H1 (cell line): ENCODE results near the gene CELSR3. TPM values are rescaled to one million over a fixed set of nuclear protein-coding genes. Genes with fewer than 3 reads are reported as not detected.

ENCODE experiments used
- CTCF ChIA-PET: fragments of 300-600 bp; sonication (Branson Sonifier 250); formaldehyde crosslinking; loops from one replicate; lab custom pipeline; 2021; ENCODE audit not compliant: partially characterized antibody; lab: Charles Lee
- POLR2A ChIA-PET: fragments of 300-600 bp; sonication (Branson Sonifier 250); formaldehyde crosslinking; loops from one replicate; lab custom pipeline; 2021; ENCODE audit warnings: inconsistent platforms; ENCODE audit not compliant: partially characterized antibody; lab: Charles Lee
- DNase-seq, 2 experiments: peaks; one replicate each; pipeline versions ENCODE4 v3.0.0 to v3.0.0-alpha.2; 2010 to 2022; ENCODE audit warnings: low spot score in 2 of 2, low read depth in 1 of 2, mixed read lengths in 1 of 2
- FAIRE-seq: peaks from 2 replicates; lab custom pipeline; 2011; peaks lifted over from hg19 to GRCh38; lab: Jason Lieb, UNC
- H2AFZ ChIP-seq: 2 replicates; pipeline ENCODE4 v1.8.1; 2012; ENCODE audit warnings: low read length, inconsistent platforms
- H2AK5ac ChIP-seq: 2 replicates; pipeline ENCODE4 v1.6.1; 2013; ENCODE audit warnings: low read depth, low read length
- H2BK120ac ChIP-seq: replicated peaks from 2 replicates; pipeline ENCODE3; 2013; ENCODE audit warnings: low read depth, low read length, inconsistent platforms
- H2BK12ac ChIP-seq: 2 replicates; pipeline ENCODE4 v1.6.1; 2013; ENCODE audit warnings: low read depth, low read length
- H2BK15ac ChIP-seq: 2 replicates; pipeline ENCODE4 v1.6.1; 2013; ENCODE audit warnings: low read length
- H2BK20ac ChIP-seq: 2 replicates; pipeline ENCODE4 v1.6.1; 2013; ENCODE audit warnings: low read length
- H2BK5ac ChIP-seq: 2 replicates; pipeline ENCODE4 v1.6.1; 2013; ENCODE audit warnings: low read depth, low read length
- H3K14ac ChIP-seq: 2 replicates; pipeline ENCODE4 v1.6.1; 2013; ENCODE audit warnings: inconsistent platforms; ENCODE audit not compliant: insufficient read length
- H3K18ac ChIP-seq: 2 replicates; pipeline ENCODE4 v1.6.1; 2013; ENCODE audit warnings: low read length; ENCODE audit errors: extremely low read depth
- H3K23ac ChIP-seq: 2 replicates; pipeline ENCODE4 v1.6.1; 2013; ENCODE audit warnings: inconsistent platforms; ENCODE audit not compliant: insufficient read length
- H3K23me2 ChIP-seq: 2 replicates; pipeline ENCODE4 v1.6.1; 2013; ENCODE audit warnings: low read depth, low read length
- H3K27ac ChIP-seq: 2 replicates; pipeline ENCODE4 v1.6.1; 2011; ENCODE audit warnings: low read depth, low read length, inconsistent platforms
- H3K27me3 ChIP-seq, 4 experiments: replicated peaks in 1 of 4; 1 replicate in 1 of 4; 2 replicates in 3 of 4; pipeline versions ENCODE4 v1.6.1 to v1.8.1; 2011 to 2013; ENCODE audit warnings: low read length in 3 of 4, mild to moderate bottlenecking in 3 of 4, inconsistent platforms in 2 of 4, mixed read lengths in 2 of 4, moderate library complexity in 1 of 4; ENCODE audit not compliant: control insufficient read depth in 3 of 4, insufficient read depth in 3 of 4; ENCODE audit errors: extremely low read depth in 1 of 4
- H3K36me3 ChIP-seq, 4 experiments: 2 replicates each; pipeline versions ENCODE4 v1.6.1 to v1.8.1; 2011 to 2013; ENCODE audit warnings: mild to moderate bottlenecking in 4 of 4, low read length in 3 of 4, moderate library complexity in 2 of 4, control low read depth in 1 of 4, inconsistent platforms in 1 of 4; ENCODE audit not compliant: insufficient read depth in 4 of 4, control insufficient read depth in 2 of 4
- H3K4ac ChIP-seq: replicated peaks from 2 replicates; pipeline ENCODE3; 2013; ENCODE audit warnings: low read length, low read depth, mixed read lengths, inconsistent platforms; ENCODE audit not compliant: insufficient read length
- H3K4me1 ChIP-seq, 4 experiments: replicated peaks in 1 of 4; 1 replicate in 1 of 4; 2 replicates in 3 of 4; pipeline versions ENCODE4 v1.6.1 to v1.8.1; 2011 to 2013; ENCODE audit warnings: low read length in 3 of 4, inconsistent platforms in 2 of 4, mixed read lengths in 1 of 4; ENCODE audit not compliant: insufficient read depth in 4 of 4, control insufficient read depth in 3 of 4
- H3K4me2 ChIP-seq, 2 experiments: 2 replicates each; pipeline versions ENCODE4 v1.6.1 to v1.8.1; 2011 to 2013; ENCODE audit warnings: low read depth in 2 of 2, low read length in 2 of 2, control low read depth in 1 of 2, inconsistent platforms in 1 of 2, mild to moderate bottlenecking in 1 of 2; ENCODE audit not compliant: insufficient read depth in 1 of 2
- H3K4me3 ChIP-seq, 4 experiments: fragments of 200-600, 300-600 bp in 1 of 4; sonication (generic), shearing (Covaris generic), sonication (Bioruptor Twin) in 1 of 4; 2 replicates each; pipeline versions ENCODE4 v1.5.1 to v1.8.1; 2011 to 2016; ENCODE audit warnings: low read length in 4 of 4, low read depth in 3 of 4, control low read depth in 2 of 4, inconsistent platforms in 2 of 4, mild to moderate bottlenecking in 2 of 4, mixed read lengths in 1 of 4, moderate library complexity in 1 of 4; ENCODE audit not compliant: insufficient read depth in 2 of 4; ENCODE audit errors: extremely low read depth in 1 of 4
- H3K56ac ChIP-seq: replicated peaks from 2 replicates; pipeline ENCODE3; 2013; ENCODE audit warnings: low read depth, mild to moderate bottlenecking, mixed read lengths, low read length, inconsistent platforms; ENCODE audit not compliant: insufficient read length
- H3K79me1 ChIP-seq: 2 replicates; pipeline ENCODE4 v1.6.1; 2013; ENCODE audit warnings: low read depth, low read length, control low read depth
- H3K79me2 ChIP-seq, 2 experiments: 2 replicates each; pipeline versions ENCODE4 v1.6.1 to v1.8.1; 2012 to 2013; ENCODE audit warnings: low read length in 2 of 2, mild to moderate bottlenecking in 2 of 2, inconsistent platforms in 1 of 2; ENCODE audit not compliant: insufficient read depth in 2 of 2, control insufficient read depth in 1 of 2
- H3K9ac ChIP-seq, 4 experiments: replicated peaks in 1 of 4; 1 replicate in 1 of 4; 2 replicates in 3 of 4; pipeline versions ENCODE4 v1.6.1 to v1.8.1; 2011 to 2013; ENCODE audit warnings: low read depth in 3 of 4, low read length in 3 of 4, control low read depth in 2 of 4, mild to moderate bottlenecking in 2 of 4, moderate library complexity in 2 of 4, inconsistent platforms in 1 of 4; ENCODE audit errors: extremely low read depth in 1 of 4
- H3K9me3 ChIP-seq, 2 experiments: 2 replicates each; pipeline versions ENCODE4 v1.6.1 to v1.8.1; 2012 to 2013; ENCODE audit warnings: mild to moderate bottlenecking in 2 of 2, moderate library complexity in 2 of 2, control low read depth in 1 of 2, inconsistent platforms in 1 of 2, low read depth in 1 of 2, low read length in 1 of 2, mixed read lengths in 1 of 2; ENCODE audit not compliant: insufficient read depth in 2 of 2
- H4K20me1 ChIP-seq, 2 experiments: replicated peaks in 1 of 2; 2 replicates each; pipeline versions ENCODE3 to v1.8.1; 2011 to 2013; ENCODE audit warnings: inconsistent platforms in 2 of 2, low read length in 2 of 2, mild to moderate bottlenecking in 1 of 2; ENCODE audit not compliant: insufficient read depth in 2 of 2, control insufficient read depth in 1 of 2
- H4K5ac ChIP-seq: 2 replicates; pipeline ENCODE4 v1.6.1; 2013; ENCODE audit warnings: low read length, low read depth, mixed read lengths, inconsistent platforms; ENCODE audit not compliant: insufficient read length
- H4K8ac ChIP-seq: 2 replicates; pipeline ENCODE4 v1.8.0; 2013; ENCODE audit warnings: mild to moderate bottlenecking, moderate library complexity, low read length, inconsistent platforms; ENCODE audit not compliant: insufficient read depth; ENCODE audit errors: extremely low read depth
- H4K91ac ChIP-seq: replicated peaks from 2 replicates; pipeline ENCODE3; 2013; ENCODE audit warnings: low read length, mixed read lengths, inconsistent platforms; ENCODE audit not compliant: insufficient read length
- ASH2L ChIP-seq: fragments of 200-600, 300-600 bp; sonication (generic); IDR thresholded peaks from one replicate; pipeline ENCODE4 v1.7.1; 2017; ENCODE audit warnings: low read length
- ATF2 ChIP-seq: IDR thresholded peaks from 2 replicates; pipeline ENCODE4 v1.6.1; 2012; ENCODE audit warnings: low read length, inconsistent platforms
- CBX5 ChIP-seq: fragments of 300-800, 300-1000 bp; sonication (generic); IDR thresholded peaks from 2 replicates; pipeline ENCODE4 v1.7.1; 2016; ENCODE audit warnings: antibody characterized with exemption, low read length, low read depth
- JUND ChIP-seq: IDR thresholded peaks from 2 replicates; pipeline ENCODE4 v1.6.1; 2011; ENCODE audit warnings: mild to moderate bottlenecking, improper control_type of control experiment, low read length
- RXRA ChIP-seq: IDR thresholded peaks from 2 replicates; pipeline ENCODE4 v1.6.1; 2011; ENCODE audit warnings: low read depth, mild to moderate bottlenecking, low read length, moderate library complexity; ENCODE audit not compliant: insufficient read depth
- YY1 ChIP-seq: IDR thresholded peaks from 2 replicates; pipeline ENCODE4 v1.6.1; 2011; ENCODE audit warnings: low read depth, mild to moderate bottlenecking, low read length
- ZNF274 ChIP-seq: IDR thresholded peaks from 2 replicates; pipeline ENCODE4 v1.7.0; 2012; ENCODE audit warnings: low read length, borderline replicate concordance; ENCODE audit errors: extremely low read depth
- WGBS, 2 experiments: shearing (Covaris generic) in 1 of 2; methylation state at CpG; one replicate each; pipeline versions ENCODE4 v1.1.6 to v1.1.7; 2013 to 2015; ENCODE audit warnings: low lambda C conversion rate in 2 of 2, mixed read lengths in 2 of 2, inconsistent platforms in 1 of 2, low coverage in 1 of 2, missing lambda C conversion rate in 1 of 2; ENCODE audit not compliant: insufficient replicate concordance in 2 of 2, insufficient coverage in 1 of 2, insufficient read length in 1 of 2; ENCODE audit errors: extremely low coverage in 1 of 2, missing lambda C conversion rate in 1 of 2; 5-methylcytosine and 5-hydroxymethylcytosine counted together
- polyA plus RNA-seq, 7 experiments: library from polyadenylated mRNA; depleted of rRNA in 3 of 7; stranded (reverse) in 5 of 7; unstranded in 2 of 7; fragments of >200 nt in 5 of 7; fragments of 200-250 nt in 2 of 7; gene quantifications; 1 replicate in 5 of 7; 2 replicates in 1 of 7; 4 replicates in 1 of 7; pipeline versions ENCODE4 v1.2.1 to v1.2.3, GENCODE V29; 2011 to 2013; ENCODE audit warnings: missing spikeins in 2 of 7, mixed read lengths in 2 of 7
- total RNA-seq: library from RNA; stranded (reverse); fragmentation: NEBNext Ultra II Directional; extraction: Animal tissue kit (Norgen Biotek cat#: 25700); gene quantifications from 2 replicates; pipeline ENCODE4 v1.2.1, GENCODE V29; 2021

CELSR3 gene
- total and polyA plus RNA-seq, 2 of the 8 experiments (the other 6 are each of a cell fraction or from before 2014, with no cell fraction given) = 11.6 to 29.5 TPM

DNA sequence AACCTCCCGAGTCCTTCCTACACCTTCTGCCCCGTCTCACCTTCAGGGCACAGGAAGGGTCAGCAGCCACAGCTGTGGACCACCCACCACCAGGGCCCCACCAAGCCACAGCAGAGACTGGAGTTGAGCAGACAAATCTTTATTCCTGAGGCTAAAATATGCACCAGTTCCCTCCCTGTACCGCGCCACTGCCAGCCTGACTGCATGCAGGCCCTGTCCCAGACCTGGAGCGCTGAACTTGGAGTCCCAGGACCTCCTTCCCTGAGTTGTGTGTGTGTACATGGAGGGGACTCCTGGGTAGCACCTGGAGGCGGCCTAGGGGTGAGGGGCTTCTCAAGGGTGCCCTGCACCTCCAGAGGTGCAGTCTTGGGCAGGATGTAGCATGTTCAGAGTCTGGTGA lies 37.1 kb downstream of the CELSR3 start:
- ChIA-PET POLR2A (interaction anchor here (1.0 to 7.9 kb wide), 6 partner anchors 8 to 38 kb away, joined by 3 to 75 read pairs (median 16); partner anchors contain the start of genes CELSR3, SLC26A6 and UQCRC1), CTCF (interaction anchor here (0.6 to 5.3 kb wide), 6 partner anchors 9 to 67 kb away, joined by 4 to 49 read pairs (median 5); partner anchors contain the start of genes SLC26A6 and UQCRC1)
- H3K4me2 ChIP-seq = no peak overlapping the region
- no peaks in the 10 kb centered on the region for H3K27me3 ChIP-seq
- DNase-seq = no peak
- no peak overlapping the region for H2BK15ac ChIP-seq
- no peak overlapping the region for H4K91ac ChIP-seq
- H3K9me3 ChIP-seq = no peaks in the 10 kb centered on the region
- H3K4me1 ChIP-seq = peaks cover 0 to 6% (median 3%) of the 10 kb centered on the region in 4 experiments; a peak in 3 of 7 replicates
- H3K56ac ChIP-seq = no peak overlapping the region
- H2AK5ac ChIP-seq = no peak overlapping the region
- H2BK20ac ChIP-seq = no peak overlapping the region
- H3K9ac ChIP-seq = no peak overlapping the region
- no peak overlapping the region for H3K27ac ChIP-seq
- H3K14ac ChIP-seq = no peak overlapping the region
- H2BK12ac ChIP-seq = no peak overlapping the region
- H3K18ac ChIP-seq = no peak overlapping the region
- no peak for FAIRE-seq
- H4K5ac ChIP-seq = no peak overlapping the region
- H3K23ac ChIP-seq = no peak overlapping the region
- H3K79me1 ChIP-seq = no peaks in the 10 kb centered on the region
- H2BK5ac ChIP-seq = no peak overlapping the region
- peak overlapping the region; percentile 35; the same call in 1 of the 2 replicates for H4K8ac ChIP-seq
- no peak overlapping the region for H3K4me3 ChIP-seq
- H2AFZ ChIP-seq = no peak overlapping the region
- H4K20me1 ChIP-seq = peaks cover 6 to 16% of the 10 kb centered on the region in 2 experiments
- no peak overlapping the region for H3K4ac ChIP-seq
- H3K23me2 ChIP-seq = 0 out of 2 replicates have a peak, but pooled peaks cover 2% of the 10 kb centered on the region
- H3K79me2 ChIP-seq = no peaks in the 10 kb centered on the region
- no peak overlapping the region for H2BK120ac ChIP-seq
- H3K36me3 ChIP-seq = peaks cover 11 to 41% (median 17%) of the 10 kb centered on the region in 4 experiments; a peak in 7 of 8 replicates
- 85% methylated on average over 6 of the region's 6 CpGs; no CpG with 5 or more reads in 1 of the 2 experiments for WGBS, 2 experiments
- TF ChIP-seq ZNF274 (no peak), ASH2L (no peak), JUND (no peak), ATF2 (no peak), CBX5 (no peak), YY1 (no peak), RXRA (no peak)
